GM06990 (cell line): ENCODE data around the gene NRN1L.

Experiments
- DNase-seq: peaks from one replicate; pipeline ENCODE4 v3.0.0-alpha.2; 2011; ENCODE audit not compliant: insufficient read length; ENCODE audit errors: extremely low read depth
- H3K27me3 ChIP-seq: replicated peaks from 2 replicates; pipeline ENCODE4 v1.6.0; 2011; ENCODE audit warnings: low read length; ENCODE audit not compliant: control insufficient read depth, insufficient read depth
- H3K36me3 ChIP-seq: 2 replicates; pipeline ENCODE4 v1.5.1; 2011; ENCODE audit warnings: low read length; ENCODE audit not compliant: control insufficient read depth, insufficient read depth
- H3K4me3 ChIP-seq: replicated peaks from 2 replicates; pipeline ENCODE4 v1.5.1; 2011; ENCODE audit warnings: low read depth, mild to moderate bottlenecking, control low read depth, low read length
- TF ChIP-seq, protein P1 (sequence below): IDR thresholded peaks from 2 replicates; pipeline ENCODE4 v1.5.1; 2011; ENCODE audit warnings: low read length, control low read depth, mild to moderate bottlenecking, inconsistent platforms; ENCODE audit not compliant: insufficient read depth, poor library complexity, severe bottlenecking

The NRN1L gene

DNA sequence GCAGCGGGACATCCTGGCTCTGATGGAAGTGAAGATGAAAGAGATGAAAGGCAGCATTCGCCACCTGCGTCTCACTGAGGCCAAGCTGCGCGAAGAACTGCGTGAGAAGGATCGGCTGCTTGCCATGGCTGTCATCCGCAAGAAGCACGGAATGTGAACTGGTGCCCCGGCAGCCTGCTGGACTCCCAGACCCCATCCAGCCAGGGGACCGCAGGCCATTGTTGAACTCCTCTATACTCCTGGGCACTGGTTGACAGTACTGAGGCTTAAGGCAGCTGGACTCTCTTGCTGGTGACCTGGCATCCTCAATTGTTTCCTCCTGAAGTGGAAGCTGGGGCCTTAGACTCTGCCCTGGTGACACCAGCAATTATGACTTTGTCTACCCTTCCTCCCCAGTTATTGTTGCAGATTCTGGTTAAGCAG is 41.3 kb upstream of the NRN1L start:
- no peak for DNase-seq
- no peaks in the 10 kb centered on the region for H3K36me3 ChIP-seq
- no peaks in the 10 kb centered on the region for H3K27me3 ChIP-seq
- H3K4me3 ChIP-seq, result peak overlapping the region; percentile 94
- TF ChIP-seq, protein P1, sequence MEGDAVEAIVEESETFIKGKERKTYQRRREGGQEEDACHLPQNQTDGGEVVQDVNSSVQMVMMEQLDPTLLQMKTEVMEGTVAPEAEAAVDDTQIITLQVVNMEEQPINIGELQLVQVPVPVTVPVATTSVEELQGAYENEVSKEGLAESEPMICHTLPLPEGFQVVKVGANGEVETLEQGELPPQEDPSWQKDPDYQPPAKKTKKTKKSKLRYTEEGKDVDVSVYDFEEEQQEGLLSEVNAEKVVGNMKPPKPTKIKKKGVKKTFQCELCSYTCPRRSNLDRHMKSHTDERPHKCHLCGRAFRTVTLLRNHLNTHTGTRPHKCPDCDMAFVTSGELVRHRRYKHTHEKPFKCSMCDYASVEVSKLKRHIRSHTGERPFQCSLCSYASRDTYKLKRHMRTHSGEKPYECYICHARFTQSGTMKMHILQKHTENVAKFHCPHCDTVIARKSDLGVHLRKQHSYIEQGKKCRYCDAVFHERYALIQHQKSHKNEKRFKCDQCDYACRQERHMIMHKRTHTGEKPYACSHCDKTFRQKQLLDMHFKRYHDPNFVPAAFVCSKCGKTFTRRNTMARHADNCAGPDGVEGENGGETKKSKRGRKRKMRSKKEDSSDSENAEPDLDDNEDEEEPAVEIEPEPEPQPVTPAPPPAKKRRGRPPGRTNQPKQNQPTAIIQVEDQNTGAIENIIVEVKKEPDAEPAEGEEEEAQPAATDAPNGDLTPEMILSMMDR, result no peak

DNA sequence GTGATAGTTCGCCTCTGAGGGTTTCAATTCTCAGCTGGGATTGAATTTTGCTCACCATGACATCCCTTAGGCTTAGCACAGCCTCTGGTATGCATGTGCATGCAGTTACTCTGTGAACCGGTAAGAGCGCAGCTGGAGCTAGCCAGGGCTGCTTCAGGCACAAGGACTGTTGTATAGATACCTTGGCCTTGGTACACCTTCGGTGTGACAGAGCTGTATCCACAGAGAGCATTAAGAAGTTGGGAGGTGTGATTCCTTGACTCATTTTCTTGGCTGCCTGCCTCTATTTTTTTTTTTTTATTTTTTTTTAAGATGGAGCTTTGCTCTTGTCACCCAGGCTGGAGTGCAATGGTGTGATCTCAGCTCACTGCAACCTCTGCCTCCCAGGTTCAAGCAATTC is 40.2 kb upstream of the NRN1L start:
- no peaks in the 10 kb centered on the region for H3K36me3 ChIP-seq
- no peaks in the 10 kb centered on the region for H3K27me3 ChIP-seq
- DNase-seq, result no peak
- TF ChIP-seq, protein P1, result no peak
- no peak overlapping the region for H3K4me3 ChIP-seq

DNA sequence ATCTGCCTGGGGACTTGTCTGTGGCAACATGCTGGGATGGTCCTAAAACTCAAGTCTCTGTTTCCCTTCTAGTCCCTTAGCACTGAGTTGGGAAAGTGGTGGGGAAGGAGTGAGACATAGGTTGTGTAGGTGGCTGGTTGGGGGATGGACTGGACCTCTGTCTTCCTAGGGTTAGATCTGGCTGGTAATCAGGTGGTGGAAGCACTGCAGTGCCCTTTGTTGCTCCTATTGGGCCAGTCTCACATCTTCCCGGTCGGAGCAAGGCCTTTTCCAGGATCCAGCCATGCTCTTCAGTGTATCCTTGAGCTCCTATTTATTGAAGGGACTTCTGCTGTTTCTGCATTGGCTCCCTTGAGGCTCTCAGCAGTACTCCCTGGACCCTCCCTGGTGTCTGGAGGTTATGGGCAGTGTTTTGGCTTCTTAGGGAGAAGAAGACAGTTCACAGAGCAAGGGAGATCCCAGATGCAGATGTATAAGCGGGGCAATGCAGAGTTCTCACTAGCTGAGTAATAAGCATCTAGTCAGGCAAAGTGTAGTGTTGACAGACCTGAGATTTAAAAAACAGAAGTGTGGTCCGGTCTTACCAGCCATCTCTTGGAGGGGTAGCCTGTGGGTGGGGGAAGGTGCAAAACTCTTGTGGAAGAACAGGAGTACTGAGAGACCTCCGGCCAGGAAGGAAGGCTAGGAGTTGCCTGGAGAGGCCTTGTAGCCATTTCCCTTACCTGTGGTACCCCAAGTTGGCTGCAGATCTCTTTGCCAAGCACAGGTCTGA is 39.2 kb upstream of the NRN1L start:
- Histone ChIP-seq H3K27me3 (no peaks in the 10 kb centered on the region), H3K36me3 (no peaks in the 10 kb centered on the region), H3K4me3 (peak overlapping the region; percentile 96)
- TF ChIP-seq, protein P1, result no peak
- no peak for DNase-seq

DNA sequence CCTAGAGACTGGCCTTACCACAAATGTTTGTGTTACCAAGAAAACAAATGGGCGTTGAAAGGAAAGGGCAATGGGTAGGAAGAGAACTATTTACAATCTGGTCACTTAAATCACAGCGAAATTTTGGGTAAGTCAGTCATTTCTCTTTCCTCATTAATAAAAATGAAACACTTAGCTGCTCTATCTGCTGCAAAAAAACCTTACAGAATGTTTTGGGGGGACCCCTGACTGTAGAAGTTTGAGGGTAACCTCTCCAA is 38.7 kb upstream of the NRN1L start:
- no peak for DNase-seq
- H3K36me3 ChIP-seq, result no peaks in the 10 kb centered on the region
- no peaks in the 10 kb centered on the region for H3K27me3 ChIP-seq
- H3K4me3 ChIP-seq, result peak overlapping the region; percentile 96
- TF ChIP-seq, protein P1, result no peak

DNA sequence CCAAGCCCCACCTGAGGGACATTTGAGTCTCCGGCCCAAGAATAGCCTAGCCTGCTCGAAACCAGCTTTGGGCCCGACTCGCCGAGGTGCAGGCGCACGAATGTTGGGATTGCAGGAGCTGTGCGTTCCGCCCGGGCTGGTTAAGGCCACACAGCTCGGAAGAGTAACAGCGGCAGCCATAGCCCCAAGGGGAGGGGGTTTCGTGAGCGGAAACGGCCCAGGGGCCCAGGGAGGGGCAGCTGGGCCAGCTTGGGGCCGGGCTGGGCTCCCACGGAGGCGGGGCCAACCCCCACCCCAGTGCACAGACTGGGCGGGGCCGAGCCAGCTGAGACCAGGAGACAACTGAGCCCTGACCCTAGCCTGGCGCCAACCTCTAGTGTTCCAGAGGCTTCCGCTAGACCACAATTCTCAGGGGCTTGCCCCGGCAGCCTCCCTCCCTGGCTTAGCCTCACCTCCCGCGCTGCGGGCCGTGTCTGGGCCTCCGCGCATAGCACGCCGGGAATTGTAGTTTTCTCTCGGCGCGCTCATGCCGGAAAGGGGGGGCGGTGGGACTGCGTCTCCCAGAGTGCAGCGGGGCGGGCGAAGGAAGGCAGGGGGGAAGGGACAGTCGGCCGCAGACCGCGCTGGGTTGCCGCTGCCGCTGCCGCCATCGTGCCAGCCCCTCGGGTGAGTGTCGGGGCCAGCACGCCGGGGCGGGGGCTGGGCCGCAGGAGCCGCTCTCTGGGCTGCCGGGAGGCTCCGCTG is 38.2 kb upstream of the NRN1L start, which contains the start of gene NUTF2:
NUTF2 (plus strand) TSS at position 614 of the 744 bp plus-strand sequence. CDS start 18,198 bp downstream, outside the sequence.
- TF ChIP-seq, protein P1, result no peak
- Histone ChIP-seq H3K4me3 (peak within 1 kb of the TSS; percentile 96), H3K27me3 (no peaks in the 10 kb centered on the region), H3K36me3 (no peaks in the 10 kb centered on the region)
- DNase-seq, result peak; percentile 95
